GM12878 (cell line): Measurements from ENCODE around the gene B4GALT5. TPM values are rescaled to one million over a fixed set of nuclear protein-coding genes. Genes with fewer than 3 reads are reported as not detected.

Experiments
- ATAC-seq: fragments of 200-7000 bp; cut with Tn5 transposase; 3 replicates; pipeline ENCODE4 v1.9.1; 2020; ENCODE audit warnings: mild to moderate bottlenecking, moderate library complexity
- BruUV-seq: library from RNA; stranded (reverse); fragments of 400-500 nt; replicated peaks from 2 replicates; lab custom pipeline; 2021; lab: Mats Ljungman, UMichigan
- CTCF ChIA-PET: fragments of 300-600 bp; sonication (Branson Sonifier 250); formaldehyde crosslinking; extraction: SDS; loops from one replicate; lab custom pipeline; 2021; ENCODE audit warnings: inconsistent platforms; lab: Yijun Ruan, JAX
- POLR2A ChIA-PET: fragments of 350-600 bp; formaldehyde crosslinking; extraction: SDS; loops from one replicate; lab custom pipeline; 2021; ENCODE audit warnings: inconsistent platforms; lab: Charles Lee
- RAD21 ChIA-PET: fragments of 300-600 bp; sonication (Branson Sonifier 250); formaldehyde crosslinking; loops from one replicate; lab custom pipeline; 2023; ENCODE audit warnings: antibody characterized with exemption; ENCODE audit not compliant: unreplicated experiment; lab: Charles Lee
- SMC1A ChIA-PET: fragments of 300-600 bp; sonication (Branson Sonifier 250); formaldehyde crosslinking; loops from one replicate; lab custom pipeline; 2023; ENCODE audit not compliant: unreplicated experiment, uncharacterized antibody; lab: Charles Lee
- DNase-seq: peaks from one replicate; pipeline ENCODE4 v3.0.0-alpha.2; 2011; ENCODE audit warnings: low read depth, low spot score
- FAIRE-seq: peaks from 3 replicates; lab custom pipeline; 2011; peaks lifted over from hg19 to GRCh38; lab: Jason Lieb, UNC
- H2AFZ ChIP-seq: 2 replicates; pipeline ENCODE4 v1.6.0; 2011; ENCODE audit warnings: low read depth, low read length, control low read depth; ENCODE audit not compliant: control insufficient read depth
- H3K27ac ChIP-seq: 2 replicates; pipeline ENCODE4 v1.5.1; 2011; ENCODE audit warnings: control low read depth; ENCODE audit not compliant: control insufficient read depth, insufficient read depth
- H3K27me3 ChIP-seq, 2 experiments: replicated peaks in 1 of 2; 2 replicates each; pipeline versions ENCODE4 v1.6.0 to v1.6.1; 2011; ENCODE audit warnings: low read length in 1 of 2; ENCODE audit not compliant: control insufficient read depth in 2 of 2, insufficient read depth in 2 of 2
- H3K36me3 ChIP-seq, 2 experiments: 2 replicates each; pipeline ENCODE4 v1.5.1; 2011; ENCODE audit warnings: low read length in 1 of 2; ENCODE audit not compliant: control insufficient read depth in 2 of 2, insufficient read depth in 2 of 2
- H3K4me1 ChIP-seq: 2 replicates; pipeline ENCODE4 v1.6.1; 2011; ENCODE audit warnings: mild to moderate bottlenecking, low read length, moderate library complexity, mixed read lengths; ENCODE audit not compliant: control insufficient read depth, insufficient read depth
- H3K4me2 ChIP-seq: 2 replicates; pipeline ENCODE4 v1.6.0; 2011; ENCODE audit warnings: control low read depth; ENCODE audit not compliant: control insufficient read depth, insufficient read depth
- H3K4me3 ChIP-seq: fragments of 200-600 bp; sonication (generic); 2 replicates; pipeline ENCODE4 v1.5.1; 2016
- H3K79me2 ChIP-seq: 2 replicates; pipeline ENCODE4 v1.6.0; 2011; ENCODE audit warnings: low read length; ENCODE audit not compliant: control insufficient read depth, insufficient read depth
- H3K9ac ChIP-seq: 2 replicates; pipeline ENCODE4 v1.8.0; 2011; ENCODE audit warnings: low read length, control low read depth, mixed read lengths; ENCODE audit not compliant: control insufficient read depth, insufficient read depth
- H3K9me3 ChIP-seq: replicated peaks from 3 replicates; pipeline ENCODE4 v1.5.1; 2011; ENCODE audit warnings: mild to moderate bottlenecking, low read length; ENCODE audit not compliant: control insufficient read depth, insufficient read depth
- H4K20me1 ChIP-seq: 2 replicates; pipeline ENCODE4 v1.6.0; 2011; ENCODE audit not compliant: control insufficient read depth, insufficient read depth
- ATF3 ChIP-seq: IDR thresholded peaks from 2 replicates; pipeline ENCODE4 v1.6.1; 2011; ENCODE audit warnings: low read depth, mild to moderate bottlenecking, low read length, moderate library complexity, borderline replicate concordance; ENCODE audit errors: extremely low read depth
- BRCA1 ChIP-seq: IDR thresholded peaks from 2 replicates; pipeline ENCODE4 v1.6.1; 2011; ENCODE audit warnings: low read depth, low read length, improper control_type of control experiment
- CBX3 ChIP-seq: fragments of 200-600 bp; sonication (generic); IDR thresholded peaks from 2 replicates; pipeline ENCODE4 v1.6.1; 2016; ENCODE audit warnings: low read depth, borderline replicate concordance
- HDGF ChIP-seq: fragments of 450-650 bp; IDR thresholded peaks from 2 replicates; pipeline ENCODE4 v1.6.1; 2016; ENCODE audit warnings: antibody characterized with exemption
- IKZF2 ChIP-seq, 2 experiments: fragments of 450-650 bp; IDR thresholded peaks; 2 replicates each; pipeline ENCODE4 v1.6.1; 2017; ENCODE audit warnings: mild to moderate bottlenecking in 2 of 2, moderate library complexity in 2 of 2
- MYC ChIP-seq: IDR thresholded peaks from 2 replicates; pipeline ENCODE4 v1.6.1; 2011; ENCODE audit warnings: mild to moderate bottlenecking, low read length, moderate library complexity, inconsistent platforms; ENCODE audit not compliant: insufficient read depth, insufficient replicate concordance, insufficient read length, severe bottlenecking
- PAX8 ChIP-seq: fragments of 450-650 bp; IDR thresholded peaks from 2 replicates; pipeline ENCODE4 v1.6.1; 2017; ENCODE audit warnings: mild to moderate bottlenecking, moderate library complexity
- PKNOX1 ChIP-seq: fragments of 450-650 bp; IDR thresholded peaks from 2 replicates; pipeline ENCODE4 v1.6.1; 2016; ENCODE audit warnings: mild to moderate bottlenecking
- USF2 ChIP-seq: IDR thresholded peaks from 2 replicates; pipeline ENCODE4 v1.6.1; 2011; ENCODE audit warnings: low read depth, low read length, improper control_type of control experiment, borderline replicate concordance
- ZBTB40 ChIP-seq: fragments of 450-650 bp; IDR thresholded peaks from 2 replicates; pipeline ENCODE4 v1.6.1; 2016; ENCODE audit warnings: mild to moderate bottlenecking, moderate library complexity, borderline replicate concordance
- ZNF592 ChIP-seq: fragments of 450-650 bp; IDR thresholded peaks from 2 replicates; pipeline ENCODE4 v1.6.1; 2017; ENCODE audit warnings: mild to moderate bottlenecking, moderate library complexity
- WGBS: methylation state at CpG from one replicate; pipeline ENCODE4 v1.1.6; 2016; ENCODE audit warnings: low lambda C conversion rate; ENCODE audit not compliant: insufficient replicate concordance, insufficient coverage; ENCODE audit errors: missing lambda C conversion rate; 5-methylcytosine and 5-hydroxymethylcytosine counted together
- in situ Hi-C: fragments of 300-500 bp; cut with MboI; formaldehyde crosslinking; loops from 9 replicates; pipeline ENCODE4 v1.14.3; 2018; ENCODE audit warnings: mixed read lengths
- intact Hi-C: fragments of 100-400 bp; cut with micrococcal nuclease; formaldehyde crosslinking; loops from one replicate; pipeline ENCODE4 v1.14.2; 2022; ENCODE audit not compliant: unreplicated experiment
- polyA plus RNA-seq, 11 experiments: library from polyadenylated mRNA; depleted of rRNA in 4 of 11; unstranded in 6 of 11; stranded (reverse) in 5 of 11; fragments of >200 nt; fragmentation: Nextera tagmentation in 4 of 11; fragmentation: Illumina TruSeq in 1 of 11; extraction: Ambion mirVana in 4 of 11; extraction: Trizol in 1 of 11; gene quantifications; 1 replicate in 1 of 11; 2 replicates in 10 of 11; pipeline versions ENCODE4 v1.2.1 to v1.2.3, GENCODE V29; 2011 to 2016; ENCODE audit warnings: inconsistent platforms in 2 of 11, missing spikeins in 2 of 11, low read depth in 1 of 11
- total RNA-seq, 4 experiments: library from RNA; depleted of rRNA in 3 of 4; stranded (reverse); fragments of >200 nt in 3 of 4; fragmentation: Illumina TruSeq in 1 of 4; extraction: Trizol in 1 of 4; gene quantifications; 2 replicates each; pipeline versions ENCODE4 v1.2.1 to v1.2.3, GENCODE V29; 2013 to 2021

The B4GALT5 gene
- total and polyA plus RNA-seq, 10 of the 15 experiments (the other 5 are each of a cell fraction or from before 2014, with no cell fraction given) = 2.0 to 55.5 (median 20.2) TPM

GRCh38 chr20:49682278-49682677 is 31.4 kb downstream of the B4GALT5 start:
- no peak for ATAC-seq
- Histone ChIP-seq H3K4me3 (no peak overlapping the region), H4K20me1 (no peaks in the 10 kb centered on the region), H3K79me2 (peaks cover 78% of the 10 kb centered on the region), H3K36me3 (peaks cover 3 to 10% of the 10 kb centered on the region in 2 experiments; a peak in 3 of 4 replicates), H3K9me3 (no peaks in the 10 kb centered on the region), H3K4me2 (no peak overlapping the region), H3K27me3 (no peaks in the 10 kb centered on the region), H3K27ac (no peak overlapping the region), H3K9ac (no peak overlapping the region), H2AFZ (no peak overlapping the region), H3K4me1 (peaks cover 56% of the 10 kb centered on the region)
- no peak for DNase-seq
- intact Hi-C loops (no loop called here), in situ Hi-C loops (loop anchor here (25.0 kb wide), 1 partner anchor 830 kb away; the partner anchor contains the start of gene PTPN1)
- no TSS peak for BruUV-seq
- RAD21 ChIA-PET = interaction anchor here (0.8 kb wide), 1 partner anchor 70 kb away, joined by 3 read pairs; no protein-coding TSS in a partner anchor
- POLR2A ChIA-PET = interaction anchor here (0.6 to 1.4 kb wide), 3 partner anchors 8 to 11 kb away, joined by 3 to 5 read pairs (median 3); no protein-coding TSS in a partner anchor
- SMC1A ChIA-PET = no interaction called here
- FAIRE-seq = no peak
- CTCF ChIA-PET = no interaction called here
- 97% methylated on average over 8 of the region's 8 CpGs for WGBS
- TF ChIP-seq ATF3 (no peak), USF2 (no peak), CBX3 (no peak), PAX8 (no peak), ZNF592 (no peak), PKNOX1 (no peak), HDGF (no peak), MYC (no peak), ZBTB40 (no peak), IKZF2 (IDR thresholded peaks at IDR 0.05) (no peak), BRCA1 (no peak)
